Stimulated activated naive CD8-positive, alpha-beta T cell treated with anti-CD3 and anti-CD28 coated beads, Interleukin-15, Interleukin-2, amounts not matched to agents 100 ng/mL and 50 ng/mL, for 24 hours (primary cell): ENCODE results near the gene PSMA7.
"Not testable (repeated sequence)": the region's sequence is repeated elsewhere in the genome, so short reads cannot be mapped to it uniquely, and the experiment has no call there.

Source experiments
- H3K27ac Mint-ChIP-seq: one replicate; pipeline ENCODE4 v1.8.0; 2021; ENCODE audit warnings: mild to moderate bottlenecking, mixed read lengths
- H3K27me3 Mint-ChIP-seq: one replicate; pipeline ENCODE4 v1.8.0; 2021; ENCODE audit warnings: mixed read lengths
- H3K36me3 Mint-ChIP-seq: one replicate; pipeline ENCODE4 v1.8.0; 2021; ENCODE audit warnings: low read depth, mixed read lengths
- H3K4me1 Mint-ChIP-seq: one replicate; pipeline ENCODE4 v1.8.0; 2021; ENCODE audit warnings: low read depth, mixed read lengths
- H3K4me3 Mint-ChIP-seq: one replicate; pipeline ENCODE4 v1.8.0; 2021; ENCODE audit warnings: mild to moderate bottlenecking, mixed read lengths
- H3K9me3 Mint-ChIP-seq: one replicate; pipeline ENCODE4 v1.8.0; 2021; ENCODE audit warnings: mixed read lengths

Gene PSMA7

DNA sequence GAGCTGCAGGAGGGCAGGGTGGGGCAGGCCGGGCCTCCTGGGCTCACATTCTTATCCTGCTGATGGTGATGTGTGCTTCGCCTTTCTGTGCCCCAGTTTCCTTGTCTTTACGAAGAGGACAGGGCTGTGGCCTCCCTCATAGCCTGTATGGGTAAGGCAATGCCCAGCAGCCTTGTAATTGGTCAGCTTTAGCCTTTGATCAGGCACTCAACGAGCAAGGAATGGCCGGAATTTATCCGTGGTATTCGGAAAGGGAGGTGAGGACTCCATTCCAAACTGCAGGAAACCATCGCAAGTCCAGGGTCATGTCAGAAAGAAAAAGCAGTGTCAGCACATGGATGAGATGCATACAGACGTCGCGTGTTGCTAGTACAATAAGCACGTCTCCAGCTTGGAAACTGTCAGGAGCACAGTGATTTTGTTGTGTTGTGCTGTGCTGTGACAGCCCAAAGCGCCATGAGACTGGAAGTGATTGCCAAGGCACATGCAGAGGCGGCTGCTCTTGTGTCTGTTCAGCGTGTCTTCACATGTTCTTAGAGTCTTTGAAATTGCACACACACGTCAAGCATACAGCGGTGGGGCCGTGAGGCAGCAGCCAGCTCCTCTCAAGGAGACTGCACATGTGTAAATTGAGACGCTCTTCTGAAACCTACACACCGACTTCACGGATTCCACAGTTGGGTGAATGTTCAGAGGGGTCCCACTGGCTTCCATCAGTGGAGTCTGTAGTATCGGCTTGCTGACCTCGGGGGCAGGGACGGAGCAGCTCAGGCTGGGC lies 6.5 kb upstream of the PSMA7 start:
- H3K4me3 Mint-ChIP-seq = no peak overlapping the region
- H3K4me1 Mint-ChIP-seq = peaks cover 20% of the 10 kb centered on the region
- peaks cover 36% of the 10 kb centered on the region for H3K36me3 Mint-ChIP-seq
- peaks cover 12% of the 10 kb centered on the region for H3K9me3 Mint-ChIP-seq
- H3K27ac Mint-ChIP-seq = no peak overlapping the region
- no peaks in the 10 kb centered on the region for H3K27me3 Mint-ChIP-seq

DNA sequence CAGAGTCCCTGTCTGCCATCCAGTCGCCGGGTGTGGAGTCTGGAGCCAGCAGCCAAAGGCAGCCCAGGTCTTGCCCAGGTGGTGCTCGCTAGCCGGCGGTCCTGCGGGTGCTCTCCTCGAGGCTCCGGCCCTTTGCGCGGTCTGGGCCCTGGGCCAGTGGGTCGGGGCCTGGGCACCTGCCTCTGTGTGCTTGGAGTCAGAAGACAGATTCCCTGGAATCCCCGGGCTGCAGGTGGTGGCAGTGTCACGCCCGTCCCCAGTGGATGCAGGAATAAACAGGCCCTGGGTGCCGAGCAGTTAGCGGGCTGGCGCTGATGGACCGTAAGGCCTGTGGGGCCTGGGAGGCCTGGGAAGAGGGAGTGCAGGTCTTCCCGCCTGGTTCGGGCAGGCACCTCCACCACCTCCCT lies 5.7 kb upstream of the PSMA7 start:
- Mint-ChIP-seq H3K27me3 (no peaks in the 10 kb centered on the region), H3K36me3 (peaks cover 31% of the 10 kb centered on the region), H3K4me1 (peaks cover 24% of the 10 kb centered on the region), H3K27ac (no peak overlapping the region), H3K4me3 (no peak overlapping the region), H3K9me3 (peaks cover 11% of the 10 kb centered on the region)

DNA sequence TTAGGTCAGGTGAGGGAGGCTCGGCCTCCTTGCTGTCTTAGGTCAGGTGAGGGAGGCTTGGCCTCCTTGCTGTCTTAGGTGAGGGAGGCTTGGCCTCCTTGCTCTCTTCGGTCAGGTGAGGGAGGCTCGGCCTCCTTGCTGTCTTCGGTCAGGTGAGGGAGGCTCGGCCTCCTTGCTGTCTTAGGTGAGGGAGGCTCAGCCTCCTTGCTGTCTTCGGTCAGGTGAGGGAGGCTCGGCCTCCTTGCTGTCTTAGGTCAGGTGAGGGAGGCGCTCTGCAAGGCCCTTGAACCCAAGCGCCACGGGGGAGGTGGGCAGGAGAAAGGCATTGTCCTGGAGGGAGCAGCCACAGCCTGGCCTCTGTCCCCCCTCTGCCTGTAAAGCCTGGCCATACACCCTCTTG lies 5.2 kb upstream of the PSMA7 start:
- not testable (repeated sequence) for H3K27ac Mint-ChIP-seq, H3K9me3 Mint-ChIP-seq, H3K27me3 Mint-ChIP-seq, H3K4me3 Mint-ChIP-seq
- peaks cover 26% of the 10 kb centered on the region for H3K36me3 Mint-ChIP-seq
- H3K4me1 Mint-ChIP-seq = peaks cover 24% of the 10 kb centered on the region

DNA sequence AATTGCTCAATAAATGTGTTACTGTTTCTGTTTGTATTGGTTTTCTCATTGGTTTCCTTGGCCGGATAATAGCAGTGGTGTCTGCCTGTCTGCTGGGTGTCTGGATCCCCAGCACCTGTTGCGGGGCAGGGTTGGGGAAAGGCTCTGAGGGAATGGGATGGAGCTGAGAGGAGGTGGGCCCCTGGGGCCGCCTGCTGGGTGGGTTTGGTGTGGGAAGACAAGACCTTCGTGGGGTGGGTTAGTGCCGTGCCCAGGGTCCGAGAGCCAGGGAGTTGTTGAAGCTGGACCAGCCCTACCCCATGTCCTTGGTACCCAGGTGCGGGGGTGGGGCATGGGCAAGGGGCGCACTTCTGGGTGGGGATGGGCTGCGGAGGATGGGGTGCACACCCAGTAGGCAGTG lies 4.3 kb upstream of the PSMA7 start:
- Mint-ChIP-seq H3K4me1 (peaks cover 24% of the 10 kb centered on the region), H3K4me3 (no peak overlapping the region), H3K9me3 (no peaks in the 10 kb centered on the region), H3K27me3 (no peaks in the 10 kb centered on the region), H3K27ac (no peak overlapping the region), H3K36me3 (peaks cover 17% of the 10 kb centered on the region)

DNA sequence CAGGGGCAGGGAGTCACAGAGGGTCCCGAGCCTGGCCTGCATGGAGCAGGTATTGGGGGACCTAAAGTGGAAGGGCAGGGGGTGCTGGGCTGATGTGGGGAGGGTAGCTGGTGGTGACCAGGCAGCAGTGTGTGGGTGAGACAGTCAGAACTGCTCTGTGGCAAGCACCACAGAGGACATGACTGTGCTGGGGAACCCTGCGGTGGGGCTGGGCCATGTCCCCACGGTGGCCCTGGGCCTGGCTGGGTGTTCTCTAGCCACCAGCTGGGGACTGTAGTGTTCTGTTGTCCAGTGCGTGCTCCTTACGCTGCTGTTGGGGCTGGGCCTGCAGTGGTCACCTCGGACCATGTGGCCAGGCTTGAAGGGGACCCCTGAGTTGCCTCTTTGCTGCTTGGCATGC lies 3.9 kb upstream of the PSMA7 start:
- H3K9me3 Mint-ChIP-seq = no peaks in the 10 kb centered on the region
- H3K27me3 Mint-ChIP-seq = no peaks in the 10 kb centered on the region
- no peak overlapping the region for H3K4me3 Mint-ChIP-seq
- H3K4me1 Mint-ChIP-seq = peaks cover 26% of the 10 kb centered on the region
- no peak overlapping the region for H3K27ac Mint-ChIP-seq
- peaks cover 16% of the 10 kb centered on the region for H3K36me3 Mint-ChIP-seq

DNA sequence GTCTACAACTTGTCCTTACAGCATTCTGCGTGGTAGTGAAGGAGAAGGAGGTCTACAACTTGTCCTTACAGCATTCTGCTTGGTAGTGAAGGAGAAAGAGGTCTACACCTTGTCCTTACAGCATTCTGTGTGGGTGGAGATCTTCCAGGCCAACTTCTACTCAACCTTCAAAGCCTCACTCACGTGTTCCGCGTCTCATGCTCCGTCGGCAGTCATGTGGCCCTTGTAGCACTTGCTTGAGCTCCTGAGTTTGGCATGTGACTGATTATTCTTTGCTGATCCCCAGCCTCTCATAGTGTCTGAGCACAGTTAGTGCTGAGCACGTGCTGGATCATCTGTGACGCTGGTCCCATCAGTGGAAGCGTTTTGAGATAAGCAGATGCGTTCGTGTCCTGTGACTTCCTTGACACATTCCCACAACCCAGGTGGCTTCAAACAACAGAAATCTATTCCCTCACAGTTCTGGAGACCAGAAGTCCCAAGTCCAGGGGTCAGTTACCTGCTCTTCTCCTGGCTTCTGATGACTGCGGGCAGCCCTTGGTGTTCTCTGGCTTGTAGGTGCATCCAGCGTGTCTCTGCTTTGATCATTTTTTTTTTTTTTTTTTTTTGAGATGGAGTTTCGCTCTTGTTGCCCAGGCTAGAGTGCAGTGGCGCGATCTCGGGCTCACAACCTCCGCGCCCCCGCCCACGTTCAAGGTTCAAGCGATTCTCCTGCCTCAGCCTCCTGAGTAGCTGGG lies 3.0 kb upstream of the PSMA7 start:
- Mint-ChIP-seq H3K27ac (no peak overlapping the region), H3K4me1 (peaks cover 36% of the 10 kb centered on the region), H3K4me3 (no peak overlapping the region), H3K9me3 (no peaks in the 10 kb centered on the region), H3K36me3 (peaks cover 25% of the 10 kb centered on the region), H3K27me3 (no peaks in the 10 kb centered on the region)

DNA sequence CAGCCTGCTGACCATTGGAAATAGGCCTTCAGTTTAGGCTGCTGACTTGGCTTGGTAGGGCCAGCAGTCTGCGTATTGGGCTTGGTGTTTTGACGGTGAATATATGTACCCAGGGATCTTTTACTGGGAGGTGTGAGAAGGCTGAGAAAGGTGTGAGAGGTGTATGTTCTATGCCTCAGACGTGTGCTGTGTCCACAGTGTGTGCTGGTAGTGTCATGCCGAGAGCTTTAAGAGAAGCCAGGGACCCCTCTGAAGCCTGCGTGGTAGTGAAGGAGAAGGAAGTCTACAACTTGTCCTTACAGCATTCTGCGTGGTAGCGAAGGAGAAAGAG lies 2.5 kb upstream of the PSMA7 start:
- H3K36me3 Mint-ChIP-seq = peaks cover 28% of the 10 kb centered on the region
- H3K27me3 Mint-ChIP-seq = no peaks in the 10 kb centered on the region
- H3K4me1 Mint-ChIP-seq = peaks cover 41% of the 10 kb centered on the region
- H3K4me3 Mint-ChIP-seq = peak overlapping the region; percentile 83
- H3K9me3 Mint-ChIP-seq = no peaks in the 10 kb centered on the region
- no peak overlapping the region for H3K27ac Mint-ChIP-seq

DNA sequence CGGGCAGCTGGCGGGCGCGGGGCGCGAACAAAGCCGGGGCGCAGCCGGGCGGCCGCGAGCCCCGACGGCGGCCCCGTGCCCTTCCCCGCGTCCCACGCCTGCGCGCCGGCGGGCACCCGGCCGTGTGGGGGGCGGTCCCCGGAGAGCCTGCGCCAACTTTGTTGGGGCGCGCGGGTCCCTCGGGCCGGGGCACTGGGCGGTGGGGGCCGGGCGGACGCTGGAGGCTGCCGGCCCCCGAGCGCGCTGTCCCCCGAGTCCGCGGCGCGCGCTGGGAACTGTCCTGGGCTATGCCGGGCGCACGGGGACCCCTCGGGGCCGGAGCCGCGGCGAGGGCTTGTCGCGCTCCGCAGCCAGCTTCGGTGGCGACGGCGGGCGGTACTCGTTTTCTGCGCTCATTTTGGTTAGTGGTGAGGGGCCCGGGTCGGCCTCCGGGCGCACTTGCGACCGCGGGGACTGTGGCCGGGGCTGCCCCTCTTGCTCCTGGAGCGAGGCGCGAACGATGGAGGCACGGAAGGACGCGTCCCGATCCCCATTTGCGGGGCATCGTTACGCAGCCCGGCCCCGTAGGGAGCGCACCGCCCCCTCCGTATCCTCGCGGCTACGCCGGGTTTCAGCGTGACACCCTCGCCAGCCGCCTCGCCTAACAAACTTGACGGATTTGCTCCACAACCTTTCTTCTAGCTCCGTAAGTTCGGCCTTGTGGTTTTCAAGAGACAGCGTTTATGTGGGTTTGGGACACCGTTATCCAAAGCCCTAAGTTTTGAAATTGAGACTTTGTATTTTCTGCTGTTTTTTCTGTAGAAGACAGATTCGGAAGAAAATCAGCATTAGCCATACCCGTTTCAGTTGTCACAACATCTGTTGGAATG lies 997 bp upstream of the PSMA7 start:
- H3K4me1 Mint-ChIP-seq = peaks cover 47% of the 10 kb centered on the region
- H3K27me3 Mint-ChIP-seq = no peaks in the 10 kb centered on the region
- H3K4me3 Mint-ChIP-seq = peak overlapping the region; percentile 83
- peak overlapping the region; percentile 75 for H3K27ac Mint-ChIP-seq
- peaks cover 40% of the 10 kb centered on the region for H3K36me3 Mint-ChIP-seq
- no peaks in the 10 kb centered on the region for H3K9me3 Mint-ChIP-seq

DNA sequence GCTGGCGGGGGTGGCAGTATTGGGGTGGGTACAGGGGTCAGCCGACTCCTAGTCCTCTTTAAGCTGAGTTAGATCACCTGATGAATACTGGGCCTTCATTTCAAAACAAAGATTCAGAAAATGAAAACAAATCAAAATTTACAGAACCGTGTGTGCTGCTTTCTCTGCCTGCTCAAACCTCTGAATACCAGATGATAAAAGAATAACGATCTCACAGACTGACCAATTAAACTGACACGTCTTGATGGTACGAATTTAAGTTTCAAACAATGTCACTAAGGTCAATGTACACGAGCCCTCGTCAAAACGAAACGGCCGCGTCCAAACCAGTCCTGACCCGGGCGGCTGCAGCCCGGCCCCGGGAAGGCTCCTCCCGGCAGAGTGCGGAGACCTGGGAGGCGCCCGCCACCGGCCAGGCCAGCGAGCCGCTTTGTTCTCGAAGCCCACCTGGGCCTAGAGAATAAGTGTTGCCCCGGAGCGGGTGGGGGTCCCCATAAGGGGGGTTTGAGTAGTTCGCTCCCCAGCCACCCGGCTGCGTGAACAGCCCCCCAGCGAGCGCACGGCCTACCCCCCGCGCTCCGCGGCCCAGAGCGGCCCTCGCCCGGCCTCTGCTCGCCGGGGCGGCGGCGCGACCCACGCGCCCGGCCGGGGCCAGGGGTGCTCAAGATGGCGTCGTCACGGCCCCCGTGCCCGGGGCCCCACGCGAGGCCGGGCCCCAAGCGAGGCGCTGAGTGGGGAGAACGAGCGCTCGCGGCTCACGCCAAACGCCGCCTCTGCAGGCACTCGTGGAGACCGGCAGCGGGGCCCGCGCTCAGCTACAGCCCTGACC lies 728 bp downstream of the PSMA7 start:
- H3K27ac Mint-ChIP-seq = peak overlapping the region; percentile 96
- no peaks in the 10 kb centered on the region for H3K27me3 Mint-ChIP-seq
- H3K9me3 Mint-ChIP-seq = no peaks in the 10 kb centered on the region
- peak overlapping the region; percentile 93 for H3K4me3 Mint-ChIP-seq
- peaks cover 58% of the 10 kb centered on the region for H3K36me3 Mint-ChIP-seq
- H3K4me1 Mint-ChIP-seq = peaks cover 51% of the 10 kb centered on the region

DNA sequence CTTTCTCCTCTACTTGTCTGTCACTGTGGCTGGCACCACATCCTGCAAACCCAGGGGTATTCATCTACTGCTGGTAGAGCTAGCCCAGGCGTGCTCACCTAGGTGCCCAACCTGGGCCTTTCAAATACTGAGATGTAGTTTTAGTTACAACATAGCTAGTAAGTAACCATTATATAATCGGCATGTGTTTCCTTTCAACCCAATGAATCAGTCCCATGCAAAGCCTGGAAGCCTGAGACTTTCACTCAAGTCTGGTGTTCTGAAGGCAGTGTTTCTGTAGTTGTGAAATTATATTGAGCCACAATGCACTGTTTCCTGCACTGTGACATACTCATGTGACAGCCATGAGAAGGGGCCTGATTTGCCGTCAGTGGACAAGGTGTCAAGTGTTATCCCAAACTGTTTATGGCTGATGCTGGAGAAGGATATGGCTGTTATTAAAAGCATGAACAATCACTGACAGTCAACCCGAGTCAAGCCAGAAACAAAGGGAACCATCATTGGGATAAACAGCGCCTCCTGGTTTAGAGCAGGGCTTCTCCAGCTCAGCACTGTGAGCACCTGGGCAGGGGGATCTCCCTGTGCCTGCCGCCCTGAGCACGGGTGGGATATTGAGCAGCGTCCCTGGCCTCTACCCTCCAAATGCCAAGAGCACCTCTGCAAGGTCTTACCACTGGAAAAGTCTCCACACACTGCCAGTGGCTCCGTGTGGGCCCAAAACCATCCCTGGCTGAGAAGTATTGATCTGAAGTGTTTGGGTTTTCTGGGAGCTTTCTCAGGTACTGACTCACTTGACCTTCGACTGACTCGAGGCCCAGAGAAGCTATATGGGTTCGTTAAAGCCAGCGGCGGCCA lies 1.6 kb downstream of the PSMA7 start:
- Mint-ChIP-seq H3K27me3 (no peaks in the 10 kb centered on the region), H3K9me3 (no peaks in the 10 kb centered on the region), H3K4me3 (peak overlapping the region; percentile 93), H3K36me3 (peaks cover 65% of the 10 kb centered on the region), H3K4me1 (peaks cover 48% of the 10 kb centered on the region), H3K27ac (peak overlapping the region; percentile 96)

DNA sequence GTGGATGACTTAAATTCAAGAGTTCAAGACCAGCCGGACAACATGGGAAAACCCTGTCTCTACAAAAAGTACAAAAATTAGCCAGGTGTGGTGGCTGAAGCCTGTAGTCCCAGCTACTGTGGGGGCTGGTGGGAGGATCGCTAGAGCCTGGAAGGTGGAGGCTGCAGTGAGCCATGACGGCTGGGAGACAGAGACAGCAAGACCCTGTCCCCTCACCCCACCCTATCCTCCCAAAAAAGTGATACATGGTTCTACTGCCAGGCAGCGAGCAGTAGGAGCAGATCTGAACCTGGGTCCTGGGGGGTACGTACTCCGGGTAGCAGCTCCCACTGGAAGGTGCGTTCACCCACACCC lies 2.2 kb downstream of the PSMA7 start:
- peak overlapping the region; percentile 93 for H3K4me3 Mint-ChIP-seq
- H3K9me3 Mint-ChIP-seq = no peaks in the 10 kb centered on the region
- H3K27ac Mint-ChIP-seq = peak overlapping the region; percentile 56
- H3K36me3 Mint-ChIP-seq = peaks cover 68% of the 10 kb centered on the region
- no peaks in the 10 kb centered on the region for H3K27me3 Mint-ChIP-seq
- H3K4me1 Mint-ChIP-seq = peaks cover 49% of the 10 kb centered on the region

DNA sequence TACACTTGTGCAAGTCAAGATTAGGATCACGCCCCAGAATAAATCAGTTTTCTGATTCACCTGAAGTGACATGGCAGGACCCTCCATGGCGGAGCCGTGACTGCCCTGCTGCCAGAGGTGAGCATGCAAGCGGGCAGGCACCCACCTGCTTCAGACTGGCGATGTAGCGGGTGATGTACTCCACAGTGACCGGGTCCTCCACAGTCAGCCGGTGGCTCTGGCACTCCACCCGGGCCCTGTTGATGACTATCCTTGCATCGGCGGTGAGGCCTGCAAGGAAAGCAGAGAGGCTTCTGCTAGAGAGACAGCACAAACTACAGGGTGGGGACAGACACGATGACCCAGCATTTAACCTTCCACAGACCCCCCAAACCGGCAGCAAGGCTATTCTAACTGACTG lies 3.6 kb downstream of the PSMA7 start:
- peaks cover 65% of the 10 kb centered on the region for H3K36me3 Mint-ChIP-seq
- H3K27me3 Mint-ChIP-seq = no peaks in the 10 kb centered on the region
- no peak overlapping the region for H3K4me3 Mint-ChIP-seq
- peaks cover 35% of the 10 kb centered on the region for H3K4me1 Mint-ChIP-seq
- no peaks in the 10 kb centered on the region for H3K9me3 Mint-ChIP-seq
- H3K27ac Mint-ChIP-seq = peak overlapping the region; percentile 21

DNA sequence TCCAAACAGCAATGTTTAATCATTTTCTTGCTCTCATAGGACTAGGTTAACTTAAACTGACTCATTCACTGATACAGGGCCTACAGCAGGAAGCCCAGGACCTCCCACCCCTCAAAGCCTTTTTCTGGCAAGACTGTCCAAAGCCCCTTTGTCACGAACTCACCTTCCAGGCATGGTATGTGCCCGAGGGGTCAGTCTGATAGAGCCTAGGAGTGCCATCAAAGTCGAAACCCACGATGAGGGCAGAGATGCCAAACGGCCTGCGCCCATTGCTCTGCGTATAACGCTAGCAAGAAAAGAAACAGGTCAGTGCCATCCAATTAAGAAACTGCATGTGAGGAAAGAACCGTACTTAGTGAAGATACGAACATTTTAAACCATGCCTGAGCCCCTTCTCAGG lies 4.3 kb downstream of the PSMA7 start:
- no peaks in the 10 kb centered on the region for H3K27me3 Mint-ChIP-seq
- H3K27ac Mint-ChIP-seq = peak overlapping the region; percentile 26
- no peaks in the 10 kb centered on the region for H3K9me3 Mint-ChIP-seq
- no peak overlapping the region for H3K4me3 Mint-ChIP-seq
- H3K4me1 Mint-ChIP-seq = peaks cover 34% of the 10 kb centered on the region
- peaks cover 67% of the 10 kb centered on the region for H3K36me3 Mint-ChIP-seq

DNA sequence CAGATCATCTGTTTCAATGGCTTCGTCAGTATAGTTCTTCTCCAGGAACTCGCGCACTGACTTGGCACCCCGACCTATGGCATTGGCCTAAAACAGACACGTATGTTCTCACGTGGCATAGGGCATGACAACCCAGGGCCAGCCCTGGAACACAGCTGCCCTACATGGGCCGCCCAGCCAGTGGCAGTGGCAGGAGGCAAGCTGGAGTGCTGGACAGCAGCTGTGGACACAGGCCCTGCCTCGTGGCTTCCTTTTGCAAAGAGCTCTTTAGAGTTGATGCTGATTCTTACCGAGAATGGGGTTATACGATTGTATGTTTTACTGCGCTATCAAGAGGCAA lies 5.0 kb downstream of the PSMA7 start:
- H3K27ac Mint-ChIP-seq = no peak overlapping the region
- H3K27me3 Mint-ChIP-seq = no peaks in the 10 kb centered on the region
- H3K4me1 Mint-ChIP-seq = peaks cover 40% of the 10 kb centered on the region
- H3K36me3 Mint-ChIP-seq = peaks cover 73% of the 10 kb centered on the region
- no peak overlapping the region for H3K4me3 Mint-ChIP-seq
- H3K9me3 Mint-ChIP-seq = no peaks in the 10 kb centered on the region
